ENCODE results near the gene TSPAN1. TPM values are rescaled to one million over a fixed set of nuclear protein-coding genes. Genes with fewer than 3 reads are reported as not detected.
A peak's percentile ranks its signal among the peaks of the same experiment; 100 is the strongest.
"Not testable (repeated sequence)": the region's sequence is repeated elsewhere in the genome, so short reads cannot be mapped to it uniquely, and the experiment has no call there.

Gene TSPAN1
- total and polyA plus RNA-seq, 8 donors, result 2.1 to 12.4 (median 6.4) TPM

- Histone ChIP-seq H3K9me3 (no peaks in the 10 kb centered on the region), H3K27me3 (no peaks in the 10 kb centered on the region), H3K27ac (no peak overlapping the region), H3K4me1 (no peaks in the 10 kb centered on the region), H3K4me3 (no peak overlapping the region), H3K36me3 (no peaks in the 10 kb centered on the region)
- peak; percentile 91 to 99 (median 98) for ATAC-seq
- WGBS, 2 donors, result 9% methylated on average over 6 of the region's 6 CpGs
- FAIRE-seq, result no peak
- DNase-seq, result peak in 5 of 6 donors; percentile 41 to 75 (median 54)
- peak; percentile 74 to 91 (median 83) for TF ChIP-seq CTCF (IDR thresholded peaks at IDR 0.05)
- intact Hi-C loops (cut with DNase I), result loop anchor here in 1 of 3 donors (5.0 kb wide), 1 partner anchor 191 kb away; no protein-coding TSS in a partner anchor
Observed at GRCh38 chr1:46223472-46223943, 48.6 kb downstream of the TSPAN1 start.

- 68 to 79% methylated on average over 4 of the region's 4 CpGs for WGBS, 2 donors
- DNase-seq (no peak), ATAC-seq (no peak), FAIRE-seq (no peak)
- no peaks in the 10 kb centered on the region for H3K27me3 ChIP-seq
- H3K27ac ChIP-seq, result no peak overlapping the region
- H3K4me1 ChIP-seq, result no peaks in the 10 kb centered on the region
- TF ChIP-seq CTCF (IDR thresholded peaks at IDR 0.05), result no peak
- intact Hi-C loops (cut with DNase I), result loop anchor here in 1 of 3 donors (5.0 kb wide), 1 partner anchor 193 kb away; no protein-coding TSS in a partner anchor
- H3K4me3 ChIP-seq, result no peak overlapping the region
- H3K9me3 ChIP-seq, result no peaks in the 10 kb centered on the region
- H3K36me3 ChIP-seq, result no peaks in the 10 kb centered on the region
Observed at GRCh38 chr1:46224966-46225365, 50.1 kb downstream of the TSPAN1 start.

- intact Hi-C loops (cut with DNase I); ATAC-seq; DNase-seq; FAIRE-seq; H3K4me3 ChIP-seq; H3K27me3 ChIP-seq; H3K4me1 ChIP-seq; H3K9me3 ChIP-seq; H3K36me3 ChIP-seq; H3K27ac ChIP-seq: not testable (repeated sequence)
- 94 to 95% methylated on average over 3 of the region's 3 CpGs for WGBS, 2 donors
Observed at GRCh38 chr1:46231231-46231630, 56.3 kb downstream of the TSPAN1 start.

Other genes starting within 250 kb of the TSPAN1 start
- 1 to 10 TPM; 1.2 to 4.9 (median 4.1) TPM for gene PIK3R3, start 42.5 kb upstream of the TSPAN1 start, total RNA-seq
- 1 to 10 TPM; 1.7 to 4.5 TPM for gene PIK3R3, start 42.5 kb upstream of the TSPAN1 start, polyA plus RNA-seq
- not detected for gene P3R3URF, start 1.4 kb downstream of the TSPAN1 start, total RNA-seq
- not detected for gene P3R3URF, start 1.4 kb downstream of the TSPAN1 start, polyA plus RNA-seq
- 10 to 100 TPM; 23.5 to 40.6 (median 32.9) TPM for gene POMGNT1, start 23.3 kb downstream of the TSPAN1 start, total RNA-seq
- 10 to 100 TPM; 40.9 to 59.2 TPM for gene POMGNT1, start 23.3 kb downstream of the TSPAN1 start, polyA plus RNA-seq
- gene LURAP1, start 28.2 kb downstream of the TSPAN1 start, total RNA-seq, result under 1 TPM; 0.09 to 0.56 (median 0.20) TPM
- gene LURAP1, start 28.2 kb downstream of the TSPAN1 start, polyA plus RNA-seq, result under 1 TPM; 0.40 to 0.68 TPM
- under 1 TPM in 5 of 6 donors, not detected in 1; 0.39 to 0.66 (median 0.43) TPM for gene RAD54L, start 72.7 kb downstream of the TSPAN1 start, total RNA-seq
- under 1 TPM; 0.23 to 0.61 TPM for gene RAD54L, start 72.7 kb downstream of the TSPAN1 start, polyA plus RNA-seq
- 10 to 100 TPM; 20.9 to 31.3 (median 26.2) TPM for gene LRRC41, start 128.5 kb downstream of the TSPAN1 start, total RNA-seq
- gene LRRC41, start 128.5 kb downstream of the TSPAN1 start, polyA plus RNA-seq, result 10 to 100 TPM; 19.8 to 30.3 TPM
- gene UQCRH, start 128.6 kb downstream of the TSPAN1 start, total RNA-seq, result 10 to 100 TPM; 51.8 to 83.1 (median 69.2) TPM
- 100 to 1,000 TPM; 141 to 183 TPM for gene UQCRH, start 128.6 kb downstream of the TSPAN1 start, polyA plus RNA-seq
- gene NSUN4, start 165.7 kb downstream of the TSPAN1 start, total RNA-seq, result 10 to 100 TPM in 5 of 6 donors, 1 to 10 TPM in 1; 9.0 to 16.4 (median 11.5) TPM
- 1 to 10 TPM; 8.1 to 9.4 TPM for gene NSUN4, start 165.7 kb downstream of the TSPAN1 start, polyA plus RNA-seq
- 10 to 100 TPM; 19.5 to 34.6 (median 24.7) TPM for gene FAAH, start 219.2 kb downstream of the TSPAN1 start, total RNA-seq
- gene FAAH, start 219.2 kb downstream of the TSPAN1 start, polyA plus RNA-seq, result 100 to 1,000 TPM; 103 to 122 TPM